Measurements from ENCODE around the gene CCDC73. TPM values are rescaled to one million over a fixed set of nuclear protein-coding genes. Genes with fewer than 3 reads are reported as not detected.

Gene CCDC73
- total and polyA plus RNA-seq, 2 of the 4 experiments (the other 2 are of a cell fraction), result not detected

GRCh38 chr11:32809313-32809712 lies 14.9 kb upstream of the CCDC73 start:
- dilution Hi-C loops (cut with HindIII; ENCODE audit: low sequenced_read_pairs, unreplicated experiment) (no loop called here), intact Hi-C loops (cut with micrococcal nuclease) (loop anchor here (1.0 to 5.0 kb wide), 3 partner anchors 83 to 256 kb away; partner anchors contain the start of gene QSER1), in situ Hi-C loops (cut with MboI; ENCODE audit: low sequenced_read_pairs) (loop anchor here (25.0 kb wide), 1 partner anchor 128 kb away; no protein-coding TSS in a partner anchor)
- no peak overlapping the region for H2BK20ac ChIP-seq (ENCODE audit: low read depth, low read length)
- H3K56ac ChIP-seq (ENCODE audit: extremely low read depth, insufficient read depth, low read length), result no peak overlapping the region
- H2AK5ac ChIP-seq (ENCODE audit: low read depth, low read length), result no peak overlapping the region
- no peaks in the 10 kb centered on the region for H3K79me1 ChIP-seq (ENCODE audit: low read depth in 1 of 2, low read length in 2 of 2)
- no peak overlapping the region for H4K8ac ChIP-seq (ENCODE audit: low read depth in 2 of 2, low read length in 2 of 2)
- H2AK9ac ChIP-seq (replicated peaks; ENCODE audit: low read depth, low read length, poor library complexity), result no peak overlapping the region
- no peak overlapping the region for H3K27ac ChIP-seq (ENCODE audit: insufficient read depth, low read length)
- H2BK120ac ChIP-seq (ENCODE audit: low read depth, low read length), result no peak overlapping the region
- no peak overlapping the region for H3K23ac ChIP-seq (ENCODE audit: low read depth, low read length)
- no peak overlapping the region for H3K4me2 ChIP-seq (ENCODE audit: low read depth, low read length)
- no peak overlapping the region for H3K4ac ChIP-seq (ENCODE audit: low read depth, low read length)
- H4K5ac ChIP-seq (ENCODE audit: low read depth, low read length), result no peak overlapping the region
- no TSS peak for BruUV-seq (replicated peaks)
- no peak overlapping the region for H2BK15ac ChIP-seq (ENCODE audit: low read depth, low read length)
- peak; percentile 72 for DNase-seq
- H3K9ac ChIP-seq (ENCODE audit: low read depth, low read length), result no peak overlapping the region
- no peaks in the 10 kb centered on the region for H4K20me1 ChIP-seq (ENCODE audit: insufficient read depth, low read length)
- H3K14ac ChIP-seq (replicated peaks; ENCODE audit: low read depth, low read length), result no peak overlapping the region
- no peaks in the 10 kb centered on the region for H3K36me3 ChIP-seq (ENCODE audit: control insufficient read depth, insufficient read depth, low read length)
- no peaks in the 10 kb centered on the region; the same call in 1 of the 2 replicates for H3K27me3 ChIP-seq (ENCODE audit: control insufficient read depth, insufficient read depth, low read length)
- ATAC-seq (ENCODE audit: low read depth), result peak; percentile 100
- no peak overlapping the region for H3K18ac ChIP-seq (ENCODE audit: low read depth, low read length)
- no peak for TF ChIP-seq MXI1 (IDR thresholded peaks at IDR 0.05; ENCODE audit: borderline replicate concordance, low read depth, low read length)
- no peak for TF ChIP-seq NFE2L2 (IDR thresholded peaks at IDR 0.05; ENCODE audit: low read depth, low read length)
- TF ChIP-seq CEBPB (IDR thresholded peaks at IDR 0.05; ENCODE audit: low read depth, low read length), result no peak
- TF ChIP-seq MAZ (IDR thresholded peaks at IDR 0.05; ENCODE audit: borderline replicate concordance, low read depth, low read length), result no peak
- TF ChIP-seq SMC3 (IDR thresholded peaks at IDR 0.05; ENCODE audit: low read depth, low read length), result peak; percentile 50; the same call in 1 of the 2 replicates
- peak; percentile 76 for TF ChIP-seq RAD21 (IDR thresholded peaks at IDR 0.05; ENCODE audit: low read length)
- no peak for TF ChIP-seq BHLHE40 (IDR thresholded peaks at IDR 0.05; ENCODE audit: low read depth, low read length)
- TF ChIP-seq MAFK (IDR thresholded peaks at IDR 0.05; ENCODE audit: low read depth, low read length), result no peak
- TF ChIP-seq FOS (IDR thresholded peaks at IDR 0.05; ENCODE audit: low read depth, low read length), result no peak
- no peak for TF ChIP-seq ELK1 (IDR thresholded peaks at IDR 0.05; ENCODE audit: borderline replicate concordance, low read depth, low read length)
- TF ChIP-seq RCOR1 (IDR thresholded peaks at IDR 0.05; ENCODE audit: insufficient replicate concordance, low read length), result no peak
- peak; percentile 73 for TF ChIP-seq CTCF (conservative IDR thresholded peaks at IDR 0.05; ENCODE audit: low read depth, low read length)
- no peak overlapping the region for H2BK5ac ChIP-seq (ENCODE audit: low read depth, low read length, poor library complexity, severe bottlenecking)
- WGBS, 2 experiments (ENCODE audit: extremely low coverage in 2 of 2, insufficient read length in 1 of 2), result no CpG with 5 or more reads among the region's 3 CpGs
- CTCF ChIA-PET, result interaction anchor here (0.6 to 1.9 kb wide), 10 partner anchors 11 to 354 kb away, joined by 3 to 7 read pairs (median 4); no protein-coding TSS in a partner anchor
- H4K91ac ChIP-seq (ENCODE audit: insufficient read depth, low read depth, low read length), result no peak overlapping the region
- POLR2A ChIA-PET (ENCODE audit: unreplicated experiment), result no interaction called here
- no peak overlapping the region for H2AFZ ChIP-seq (replicated peaks; ENCODE audit: low read length, poor library complexity)
- no peak overlapping the region for H3K4me3 ChIP-seq (ENCODE audit: insufficient read depth, low read depth, low read length)
- no peaks in the 10 kb centered on the region for H3K9me1 ChIP-seq (ENCODE audit: insufficient read depth, low read length)
- H3K9me3 ChIP-seq (ENCODE audit: control insufficient read depth, insufficient read depth, low read length), result no peaks in the 10 kb centered on the region
- no peaks in the 10 kb centered on the region for H3K4me1 ChIP-seq (ENCODE audit: control insufficient read depth, insufficient read depth, low read length)
